Measurements from ENCODE around the gene ATP5ME. TPM values are rescaled to one million over a fixed set of nuclear protein-coding genes. Genes with fewer than 3 reads are reported as not detected.

ATP5ME gene
- total RNA-seq, 1 experiment from 2014 or later = 330 TPM

DNA sequence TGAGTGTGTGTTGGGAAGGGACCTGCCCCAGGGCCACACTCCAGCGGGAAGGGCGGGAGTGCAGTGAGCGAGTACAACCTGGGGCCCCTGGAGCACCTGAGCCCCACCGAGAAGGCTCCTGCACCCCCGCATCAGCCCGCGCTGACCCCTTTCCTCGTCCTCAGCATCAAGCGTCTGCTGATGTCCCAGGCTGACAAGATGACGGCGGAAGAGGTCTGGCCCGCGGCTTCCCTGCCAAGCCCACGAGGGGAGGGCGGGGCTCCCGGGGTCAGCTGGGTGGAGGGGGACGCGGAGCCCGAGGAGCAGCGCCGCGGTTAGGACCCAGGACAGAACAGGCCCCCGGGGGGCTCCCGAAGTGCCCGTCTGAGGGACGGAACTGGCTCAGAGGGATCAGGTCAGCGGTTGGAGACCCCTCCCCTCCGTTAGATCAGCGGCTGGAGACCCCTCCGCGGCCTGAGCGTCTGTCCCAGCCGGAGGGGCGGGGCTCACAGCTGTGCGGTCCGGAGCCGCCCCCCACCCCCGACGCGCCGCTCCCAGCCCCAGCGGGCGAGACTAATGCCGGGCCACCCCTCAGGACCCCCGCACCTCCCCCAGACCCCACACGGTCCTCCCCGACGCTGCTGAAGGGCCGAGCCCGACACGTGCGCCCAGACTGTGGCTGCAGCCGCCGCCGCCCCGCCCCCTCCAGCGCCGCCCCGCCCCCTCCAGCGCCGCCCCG, 7.0 kb upstream of the ATP5ME start:
- H3K9me3 ChIP-seq (ENCODE audit: control insufficient read depth in 1 of 2, insufficient read depth in 1 of 2, low read depth in 1 of 2, low read length in 2 of 2) = no peaks in the 10 kb centered on the region
- TF ChIP-seq EZH2phosphoT487 (IDR thresholded peaks at IDR 0.05; ENCODE audit: borderline replicate concordance) = no peak
- TF ChIP-seq, protein P1, sequence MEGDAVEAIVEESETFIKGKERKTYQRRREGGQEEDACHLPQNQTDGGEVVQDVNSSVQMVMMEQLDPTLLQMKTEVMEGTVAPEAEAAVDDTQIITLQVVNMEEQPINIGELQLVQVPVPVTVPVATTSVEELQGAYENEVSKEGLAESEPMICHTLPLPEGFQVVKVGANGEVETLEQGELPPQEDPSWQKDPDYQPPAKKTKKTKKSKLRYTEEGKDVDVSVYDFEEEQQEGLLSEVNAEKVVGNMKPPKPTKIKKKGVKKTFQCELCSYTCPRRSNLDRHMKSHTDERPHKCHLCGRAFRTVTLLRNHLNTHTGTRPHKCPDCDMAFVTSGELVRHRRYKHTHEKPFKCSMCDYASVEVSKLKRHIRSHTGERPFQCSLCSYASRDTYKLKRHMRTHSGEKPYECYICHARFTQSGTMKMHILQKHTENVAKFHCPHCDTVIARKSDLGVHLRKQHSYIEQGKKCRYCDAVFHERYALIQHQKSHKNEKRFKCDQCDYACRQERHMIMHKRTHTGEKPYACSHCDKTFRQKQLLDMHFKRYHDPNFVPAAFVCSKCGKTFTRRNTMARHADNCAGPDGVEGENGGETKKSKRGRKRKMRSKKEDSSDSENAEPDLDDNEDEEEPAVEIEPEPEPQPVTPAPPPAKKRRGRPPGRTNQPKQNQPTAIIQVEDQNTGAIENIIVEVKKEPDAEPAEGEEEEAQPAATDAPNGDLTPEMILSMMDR (IDR thresholded peaks at IDR 0.05 in 2 of 3, conservative IDR thresholded peaks at IDR 0.05 in 1 of 3; ENCODE audit: borderline replicate concordance in 1 of 3, insufficient read depth in 1 of 3, low read depth in 2 of 3, low read length in 2 of 3) = no peak
- no peak for TF ChIP-seq EGR1 (IDR thresholded peaks at IDR 0.05; ENCODE audit: low read depth)
- no peak for TF ChIP-seq POLR2A (IDR thresholded peaks at IDR 0.05; ENCODE audit: borderline replicate concordance, extremely low read depth, insufficient read depth, insufficient read length)
- TF ChIP-seq, protein P2, sequence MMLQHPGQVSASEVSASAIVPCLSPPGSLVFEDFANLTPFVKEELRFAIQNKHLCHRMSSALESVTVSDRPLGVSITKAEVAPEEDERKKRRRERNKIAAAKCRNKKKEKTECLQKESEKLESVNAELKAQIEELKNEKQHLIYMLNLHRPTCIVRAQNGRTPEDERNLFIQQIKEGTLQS (IDR thresholded peaks at IDR 0.05) = no peak
- no peak for TF ChIP-seq SRF (IDR thresholded peaks at IDR 0.05; ENCODE audit: low read depth)
- TF ChIP-seq, protein P3, sequence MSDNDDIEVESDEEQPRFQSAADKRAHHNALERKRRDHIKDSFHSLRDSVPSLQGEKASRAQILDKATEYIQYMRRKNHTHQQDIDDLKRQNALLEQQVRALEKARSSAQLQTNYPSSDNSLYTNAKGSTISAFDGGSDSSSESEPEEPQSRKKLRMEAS (IDR thresholded peaks at IDR 0.05) = no peak
- no peak for TF ChIP-seq EZH2 (IDR thresholded peaks at IDR 0.05)
- no peak for TF ChIP-seq CEBPB (IDR thresholded peaks at IDR 0.05; ENCODE audit: low read depth)
- TF ChIP-seq, protein P4, sequence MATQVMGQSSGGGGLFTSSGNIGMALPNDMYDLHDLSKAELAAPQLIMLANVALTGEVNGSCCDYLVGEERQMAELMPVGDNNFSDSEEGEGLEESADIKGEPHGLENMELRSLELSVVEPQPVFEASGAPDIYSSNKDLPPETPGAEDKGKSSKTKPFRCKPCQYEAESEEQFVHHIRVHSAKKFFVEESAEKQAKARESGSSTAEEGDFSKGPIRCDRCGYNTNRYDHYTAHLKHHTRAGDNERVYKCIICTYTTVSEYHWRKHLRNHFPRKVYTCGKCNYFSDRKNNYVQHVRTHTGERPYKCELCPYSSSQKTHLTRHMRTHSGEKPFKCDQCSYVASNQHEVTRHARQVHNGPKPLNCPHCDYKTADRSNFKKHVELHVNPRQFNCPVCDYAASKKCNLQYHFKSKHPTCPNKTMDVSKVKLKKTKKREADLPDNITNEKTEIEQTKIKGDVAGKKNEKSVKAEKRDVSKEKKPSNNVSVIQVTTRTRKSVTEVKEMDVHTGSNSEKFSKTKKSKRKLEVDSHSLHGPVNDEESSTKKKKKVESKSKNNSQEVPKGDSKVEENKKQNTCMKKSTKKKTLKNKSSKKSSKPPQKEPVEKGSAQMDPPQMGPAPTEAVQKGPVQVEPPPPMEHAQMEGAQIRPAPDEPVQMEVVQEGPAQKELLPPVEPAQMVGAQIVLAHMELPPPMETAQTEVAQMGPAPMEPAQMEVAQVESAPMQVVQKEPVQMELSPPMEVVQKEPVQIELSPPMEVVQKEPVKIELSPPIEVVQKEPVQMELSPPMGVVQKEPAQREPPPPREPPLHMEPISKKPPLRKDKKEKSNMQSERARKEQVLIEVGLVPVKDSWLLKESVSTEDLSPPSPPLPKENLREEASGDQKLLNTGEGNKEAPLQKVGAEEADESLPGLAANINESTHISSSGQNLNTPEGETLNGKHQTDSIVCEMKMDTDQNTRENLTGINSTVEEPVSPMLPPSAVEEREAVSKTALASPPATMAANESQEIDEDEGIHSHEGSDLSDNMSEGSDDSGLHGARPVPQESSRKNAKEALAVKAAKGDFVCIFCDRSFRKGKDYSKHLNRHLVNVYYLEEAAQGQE (IDR thresholded peaks at IDR 0.05; ENCODE audit: low read depth) = no peak
- TF ChIP-seq SIN3A (IDR thresholded peaks at IDR 0.05; ENCODE audit: low read depth) = no peak
- TF ChIP-seq JUND (IDR thresholded peaks at IDR 0.05) = no peak
- no peak for TF ChIP-seq YY1 (IDR thresholded peaks at IDR 0.05; ENCODE audit: extremely low read depth, insufficient replicate concordance, low read depth, low read length)
- TF ChIP-seq SP1 (IDR thresholded peaks at IDR 0.05; ENCODE audit: low read depth) = no peak
- no peak for TF ChIP-seq CBX3 (IDR thresholded peaks at IDR 0.05; ENCODE audit: low read depth)
- no peak for TF ChIP-seq TCF7L2 (IDR thresholded peaks at IDR 0.05; ENCODE audit: borderline replicate concordance, extremely low read depth, insufficient read depth, insufficient read length)
- TF ChIP-seq, protein P5, sequence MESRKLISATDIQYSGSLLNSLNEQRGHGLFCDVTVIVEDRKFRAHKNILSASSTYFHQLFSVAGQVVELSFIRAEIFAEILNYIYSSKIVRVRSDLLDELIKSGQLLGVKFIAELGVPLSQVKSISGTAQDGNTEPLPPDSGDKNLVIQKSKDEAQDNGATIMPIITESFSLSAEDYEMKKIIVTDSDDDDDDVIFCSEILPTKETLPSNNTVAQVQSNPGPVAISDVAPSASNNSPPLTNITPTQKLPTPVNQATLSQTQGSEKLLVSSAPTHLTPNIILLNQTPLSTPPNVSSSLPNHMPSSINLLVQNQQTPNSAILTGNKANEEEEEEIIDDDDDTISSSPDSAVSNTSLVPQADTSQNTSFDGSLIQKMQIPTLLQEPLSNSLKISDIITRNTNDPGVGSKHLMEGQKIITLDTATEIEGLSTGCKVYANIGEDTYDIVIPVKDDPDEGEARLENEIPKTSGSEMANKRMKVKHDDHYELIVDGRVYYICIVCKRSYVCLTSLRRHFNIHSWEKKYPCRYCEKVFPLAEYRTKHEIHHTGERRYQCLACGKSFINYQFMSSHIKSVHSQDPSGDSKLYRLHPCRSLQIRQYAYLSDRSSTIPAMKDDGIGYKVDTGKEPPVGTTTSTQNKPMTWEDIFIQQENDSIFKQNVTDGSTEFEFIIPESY (IDR thresholded peaks at IDR 0.05; ENCODE audit: extremely low read depth, insufficient replicate concordance, low read length) = no peak
- TF ChIP-seq ELF1 (IDR thresholded peaks at IDR 0.05; ENCODE audit: borderline replicate concordance, low read depth) = no peak
- no peak for TF ChIP-seq ZFX (IDR thresholded peaks at IDR 0.05)
- ChIA-PET RAD21 (ENCODE audit: low non-redundant PET in 1 of 2, low total read pairs in 2 of 2, uncharacterized antibody in 2 of 2, unreplicated experiment in 2 of 2) (no interaction called here), POLR2A (no interaction called here), CTCF (no interaction called here)
- H3K4me1 ChIP-seq (ENCODE audit: control insufficient read depth in 1 of 2, insufficient read depth in 2 of 2, low read length in 2 of 2) = peaks cover 17 to 48% of the 10 kb centered on the region in 2 experiments; a peak in 3 of 4 replicates
- no peaks in the 10 kb centered on the region for H3K79me2 ChIP-seq (ENCODE audit: insufficient read depth, low read length)
- ATAC-seq (no peak), DNase-seq (ENCODE audit: low read depth, low spot score) (no peak)
- H3K4me2 ChIP-seq (ENCODE audit: low read length) = no peak overlapping the region
- no peaks in the 10 kb centered on the region for H4K20me1 ChIP-seq (ENCODE audit: insufficient read depth)
- intact Hi-C loops (cut with micrococcal nuclease) = no loop called here
- H3K4me3 ChIP-seq (replicated peaks in 1 of 2; ENCODE audit: low read depth in 1 of 2, low read length in 2 of 2) = no peak overlapping the region
- no TSS peak for BruUV-seq (replicated peaks)
- no peaks in the 10 kb centered on the region for H3K36me3 ChIP-seq (ENCODE audit: control insufficient read depth in 1 of 2, insufficient read depth in 2 of 2, low read length in 2 of 2)
- no peaks in the 10 kb centered on the region for H3K27me3 ChIP-seq (ENCODE audit: insufficient read depth, low read length)
- no peak overlapping the region for H2AFZ ChIP-seq (ENCODE audit: low read depth, low read length, poor library complexity, severe bottlenecking)
- no peaks in the 10 kb centered on the region for H3K9me2 ChIP-seq (ENCODE audit: insufficient read depth)
- no peak overlapping the region for H3K9ac ChIP-seq (ENCODE audit: low read length)
- H3K27ac ChIP-seq (ENCODE audit: low read depth, low read length) = no peak overlapping the region; the same call in 1 of the 2 replicates
